H9 (cell line): ENCODE measurements around the gene KCNMA1. TPM values are rescaled to one million over a fixed set of nuclear protein-coding genes. Genes with fewer than 3 reads are reported as not detected.

Experiments used
- DNase-seq: peaks from one replicate; pipeline ENCODE4 v3.0.0-alpha.2; 2017
- H2AFZ ChIP-seq: one replicate; pipeline ENCODE4 v1.6.1; 2013; ENCODE audit warnings: mild to moderate bottlenecking, low read length, control low read depth, moderate library complexity
- H2AK5ac ChIP-seq: 2 replicates; pipeline ENCODE4 v1.6.1; 2013; ENCODE audit warnings: low read length, control low read depth, mixed read lengths; ENCODE audit not compliant: insufficient read length
- H2BK120ac ChIP-seq: one replicate; pipeline ENCODE4 v1.6.1; 2013; ENCODE audit warnings: low read depth, mild to moderate bottlenecking, low read length, control low read depth, inconsistent platforms; ENCODE audit not compliant: poor library complexity, severe bottlenecking
- H2BK12ac ChIP-seq: 2 replicates; pipeline ENCODE4 v1.6.1; 2013; ENCODE audit warnings: low read length, control low read depth, mixed read lengths, low read depth; ENCODE audit not compliant: insufficient read length
- H2BK15ac ChIP-seq: 2 replicates; pipeline ENCODE4 v1.6.1; 2013; ENCODE audit warnings: low read depth, low read length, control low read depth
- H2BK20ac ChIP-seq: one replicate; pipeline ENCODE4 v1.6.1; 2013; ENCODE audit warnings: low read depth, mild to moderate bottlenecking, low read length, control low read depth, inconsistent platforms; ENCODE audit not compliant: poor library complexity, severe bottlenecking
- H2BK5ac ChIP-seq: 2 replicates; pipeline ENCODE4 v1.6.1; 2013; ENCODE audit warnings: low read length, control low read depth, mixed read lengths; ENCODE audit not compliant: insufficient read length
- H3K14ac ChIP-seq: 2 replicates; pipeline ENCODE4 v1.6.1; 2013; ENCODE audit warnings: low read length, control low read depth; ENCODE audit not compliant: insufficient read depth
- H3K18ac ChIP-seq: 2 replicates; pipeline ENCODE4 v1.6.1; 2013; ENCODE audit warnings: low read depth, mild to moderate bottlenecking, mixed read lengths, low read length, control low read depth; ENCODE audit not compliant: insufficient read length
- H3K23ac ChIP-seq: 2 replicates; pipeline ENCODE4 v1.6.1; 2013; ENCODE audit warnings: low read length, control low read depth, mixed read lengths, low read depth; ENCODE audit not compliant: insufficient read length
- H3K23me2 ChIP-seq: 2 replicates; pipeline ENCODE4 v1.6.1; 2013; ENCODE audit warnings: low read depth, mild to moderate bottlenecking, mixed read lengths, low read length, control low read depth; ENCODE audit not compliant: insufficient read length, poor library complexity, severe bottlenecking
- H3K27ac ChIP-seq: 2 replicates; pipeline ENCODE4 v1.5.1; 2013; ENCODE audit warnings: low read length, control low read depth, mixed read lengths, low read depth; ENCODE audit not compliant: insufficient read length
- H3K27me3 ChIP-seq: 2 replicates; pipeline ENCODE4 v1.6.1; 2013; ENCODE audit warnings: low read length, control low read depth, inconsistent platforms; ENCODE audit not compliant: insufficient read depth
- H3K4ac ChIP-seq: 2 replicates; pipeline ENCODE4 v1.6.1; 2013; ENCODE audit warnings: low read depth, mild to moderate bottlenecking, control low read depth, inconsistent platforms, low read length, moderate library complexity
- H3K4me1 ChIP-seq: 2 replicates; pipeline ENCODE4 v1.6.1; 2013; ENCODE audit warnings: low read length, control low read depth, inconsistent platforms; ENCODE audit not compliant: insufficient read depth
- H3K4me2 ChIP-seq: 2 replicates; pipeline ENCODE4 v1.6.1; 2013; ENCODE audit warnings: low read length, control low read depth, mixed read lengths; ENCODE audit not compliant: insufficient read length, insufficient read depth
- H3K56ac ChIP-seq: 2 replicates; pipeline ENCODE4 v1.6.1; 2013; ENCODE audit warnings: low read depth, mild to moderate bottlenecking, mixed read lengths, low read length, control low read depth; ENCODE audit not compliant: insufficient read length
- H3K79me1 ChIP-seq: 2 replicates; pipeline ENCODE4 v1.6.1; 2013; ENCODE audit warnings: low read depth, mild to moderate bottlenecking, moderate library complexity, low read length, control low read depth, inconsistent platforms; ENCODE audit not compliant: insufficient read depth, poor library complexity, severe bottlenecking
- H3K79me2 ChIP-seq: 2 replicates; pipeline ENCODE4 v1.6.1; 2013; ENCODE audit warnings: low read length, control low read depth, inconsistent platforms; ENCODE audit not compliant: insufficient read depth
- H3K9ac ChIP-seq: 2 replicates; pipeline ENCODE4 v1.6.1; 2013; ENCODE audit warnings: low read length, control low read depth, mixed read lengths; ENCODE audit not compliant: insufficient read length; ENCODE audit errors: extremely low read depth
- H3K9me3 ChIP-seq: one replicate; pipeline ENCODE4 v1.6.1; 2013; ENCODE audit warnings: low read depth, low read length, inconsistent platforms; ENCODE audit not compliant: control insufficient read depth
- H3T11ph ChIP-seq: one replicate; pipeline ENCODE4 v1.6.1; 2013; ENCODE audit warnings: mild to moderate bottlenecking, low read length, control low read depth, inconsistent platforms
- H4K20me1 ChIP-seq: one replicate; pipeline ENCODE4 v1.6.1; 2013; ENCODE audit not compliant: control insufficient read depth, insufficient read length, insufficient read depth
- H4K5ac ChIP-seq: 2 replicates; pipeline ENCODE4 v1.6.1; 2013; ENCODE audit warnings: low read depth, mild to moderate bottlenecking, mixed read lengths, low read length, control low read depth; ENCODE audit not compliant: insufficient read length
- H4K8ac ChIP-seq: replicated peaks from 2 replicates; pipeline ENCODE4 v1.6.1; 2013; ENCODE audit warnings: low read length, control low read depth, mixed read lengths, low read depth; ENCODE audit not compliant: insufficient read length
- H4K91ac ChIP-seq: 2 replicates; pipeline ENCODE4 v1.6.1; 2013; ENCODE audit warnings: low read depth, mild to moderate bottlenecking, moderate library complexity, mixed read lengths, low read length, control low read depth; ENCODE audit not compliant: insufficient read length
- H3K27ac Mint-ChIP-seq, 3 experiments: 2 replicates in 2 of 3; 3 replicates in 1 of 3; pipeline ENCODE4 v1.8.0; 2020 to 2021; ENCODE audit warnings: mixed read lengths in 3 of 3, mild to moderate bottlenecking in 1 of 3, moderate library complexity in 1 of 3
- H3K27me3 Mint-ChIP-seq: 2 replicates; pipeline ENCODE4 v1.8.0; 2021; ENCODE audit warnings: low read depth, mild to moderate bottlenecking, moderate library complexity, mixed read lengths
- H3K36me3 Mint-ChIP-seq, 3 experiments: 2 replicates in 2 of 3; 3 replicates in 1 of 3; pipeline ENCODE4 v1.8.0; 2020 to 2021; ENCODE audit warnings: low read depth in 3 of 3, mixed read lengths in 3 of 3; ENCODE audit not compliant: insufficient read depth in 1 of 3
- H3K4me1 Mint-ChIP-seq, 2 experiments: 2 replicates each; pipeline ENCODE4 v1.8.0; 2020; ENCODE audit warnings: mixed read lengths in 2 of 2
- H3K4me3 Mint-ChIP-seq, 2 experiments: 2 replicates in 1 of 2; 3 replicates in 1 of 2; pipeline ENCODE4 v1.8.0; 2020 to 2021; ENCODE audit warnings: mild to moderate bottlenecking in 2 of 2, mixed read lengths in 2 of 2, moderate library complexity in 1 of 2
- H3K9me3 Mint-ChIP-seq, 2 experiments: 2 replicates in 1 of 2; 3 replicates in 1 of 2; pipeline ENCODE4 v1.8.0; 2020; ENCODE audit warnings: mild to moderate bottlenecking in 2 of 2, mixed read lengths in 2 of 2, moderate library complexity in 1 of 2
- WGBS: extraction: QIAGEN DNeasy Blood & Tissue Kit; methylation state at CpG from one replicate; pipeline ENCODE4 v1.1.7; 2013; ENCODE audit warnings: missing lambda C conversion rate, low lambda C conversion rate, mixed read lengths; ENCODE audit not compliant: insufficient read length; ENCODE audit errors: extremely low coverage; 5-methylcytosine and 5-hydroxymethylcytosine counted together
- total RNA-seq: library from RNA; stranded (reverse); gene quantifications from 2 replicates; pipeline ENCODE4 v1.2.1, GENCODE V29; 2021
- TF ChIP-seq, protein P1 (sequence below): fragments of 200-600 bp; sonication (generic); conservative IDR thresholded peaks from 3 replicates; pipeline ENCODE4 v1.8.0; 2021; ENCODE audit warnings: antibody characterized with exemption, mild to moderate bottlenecking

KCNMA1 gene
- total RNA-seq, 1 experiment from 2014 or later: 2.0 TPM

DNA sequence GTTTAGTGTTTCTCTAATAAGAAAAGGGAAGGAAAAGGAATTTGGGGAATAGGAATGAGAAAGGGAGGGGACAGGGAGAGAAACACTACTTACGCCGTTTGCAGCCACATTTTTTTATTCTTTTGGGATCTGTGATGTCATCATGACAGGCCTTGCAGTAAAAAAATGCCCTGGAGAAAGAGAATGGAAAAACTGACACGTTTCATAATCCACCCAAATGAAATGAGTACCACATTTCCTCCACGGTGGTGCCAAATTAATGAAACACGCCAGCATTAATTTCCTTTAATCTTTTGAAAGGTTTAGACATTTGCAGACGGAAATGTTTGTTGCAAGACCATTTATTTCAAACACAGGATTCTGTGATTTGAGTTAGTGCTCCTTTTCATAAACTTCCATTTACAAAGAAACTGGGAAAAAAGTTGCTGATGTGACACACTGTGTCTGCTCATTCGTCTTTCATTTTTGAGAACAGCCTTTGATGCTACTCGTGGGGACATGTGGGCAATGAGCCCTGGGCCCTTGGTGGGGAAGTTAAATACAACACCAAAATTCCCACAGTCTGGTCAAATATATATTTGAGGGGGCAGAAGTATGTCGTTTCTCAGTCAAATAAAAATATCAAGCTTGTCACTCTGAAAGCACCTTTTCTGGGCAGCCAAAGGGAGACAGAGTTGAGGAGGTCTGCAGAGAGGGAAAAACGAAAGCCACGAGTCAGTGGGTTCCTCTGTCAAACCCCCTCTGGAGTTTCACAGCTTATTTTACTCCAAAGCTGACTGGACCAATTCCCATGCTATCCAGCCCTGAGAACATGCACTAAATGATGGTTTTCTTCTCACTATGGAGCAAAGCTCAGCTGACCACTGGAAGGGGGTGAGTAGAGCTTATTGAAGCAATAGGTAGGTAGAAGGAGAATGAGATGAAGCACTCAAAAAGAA is 625.5 kb downstream of the KCNMA1 start:
- Histone ChIP-seq H4K5ac (no peak overlapping the region), H2BK15ac (no peak overlapping the region), H3K4me1 (no peaks in the 10 kb centered on the region), H2BK5ac (no peak overlapping the region), H3K27ac (no peak overlapping the region), H3K23ac (no peak overlapping the region), H3T11ph (no peak overlapping the region), H3K23me2 (no peaks in the 10 kb centered on the region), H3K79me2 (no peaks in the 10 kb centered on the region), H2AFZ (no peak overlapping the region), H2BK120ac (no peak overlapping the region), H3K14ac (no peak overlapping the region), H3K4me2 (no peak overlapping the region), H4K8ac (no peak overlapping the region), H2BK12ac (no peak overlapping the region), H3K27me3 (no peaks in the 10 kb centered on the region), H4K20me1 (no peaks in the 10 kb centered on the region), H3K9me3 (no peaks in the 10 kb centered on the region), H2AK5ac (no peak overlapping the region), H4K91ac (no peak overlapping the region), H3K56ac (no peak overlapping the region), H3K79me1 (no peaks in the 10 kb centered on the region), H2BK20ac (no peak overlapping the region), H3K18ac (no peak overlapping the region), H3K4ac (no peak overlapping the region), H3K9ac (no peak overlapping the region)
- H3K4me3 Mint-ChIP-seq: no peak overlapping the region
- H3K9me3 Mint-ChIP-seq: no peaks in the 10 kb centered on the region
- H3K4me1 Mint-ChIP-seq: no peaks in the 10 kb centered on the region
- WGBS: no CpG with 5 or more reads among the region's 11 CpGs
- DNase-seq: no peak
- H3K27ac Mint-ChIP-seq: no peak overlapping the region
- peaks cover 6% of the 10 kb centered on the region for H3K27me3 Mint-ChIP-seq
- no peaks in the 10 kb centered on the region for H3K36me3 Mint-ChIP-seq
- TF ChIP-seq, protein P1, sequence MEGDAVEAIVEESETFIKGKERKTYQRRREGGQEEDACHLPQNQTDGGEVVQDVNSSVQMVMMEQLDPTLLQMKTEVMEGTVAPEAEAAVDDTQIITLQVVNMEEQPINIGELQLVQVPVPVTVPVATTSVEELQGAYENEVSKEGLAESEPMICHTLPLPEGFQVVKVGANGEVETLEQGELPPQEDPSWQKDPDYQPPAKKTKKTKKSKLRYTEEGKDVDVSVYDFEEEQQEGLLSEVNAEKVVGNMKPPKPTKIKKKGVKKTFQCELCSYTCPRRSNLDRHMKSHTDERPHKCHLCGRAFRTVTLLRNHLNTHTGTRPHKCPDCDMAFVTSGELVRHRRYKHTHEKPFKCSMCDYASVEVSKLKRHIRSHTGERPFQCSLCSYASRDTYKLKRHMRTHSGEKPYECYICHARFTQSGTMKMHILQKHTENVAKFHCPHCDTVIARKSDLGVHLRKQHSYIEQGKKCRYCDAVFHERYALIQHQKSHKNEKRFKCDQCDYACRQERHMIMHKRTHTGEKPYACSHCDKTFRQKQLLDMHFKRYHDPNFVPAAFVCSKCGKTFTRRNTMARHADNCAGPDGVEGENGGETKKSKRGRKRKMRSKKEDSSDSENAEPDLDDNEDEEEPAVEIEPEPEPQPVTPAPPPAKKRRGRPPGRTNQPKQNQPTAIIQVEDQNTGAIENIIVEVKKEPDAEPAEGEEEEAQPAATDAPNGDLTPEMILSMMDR: no peak
